GM13977 (cell line): Measurements from ENCODE around the gene FGGY.
"Not testable (repeated sequence)": the region's sequence is repeated elsewhere in the genome, so short reads cannot be mapped to it uniquely, and the experiment has no call there.

Source experiments
- DNase-seq: peaks from one replicate; pipeline ENCODE4 v3.0.0; 2012; ENCODE audit warnings: low spot score
- in situ Hi-C: fragments of 300-500 bp; cut with MboI; formaldehyde crosslinking; loops from one replicate; pipeline ENCODE4 v1.12.0; 2022; ENCODE audit warnings: low sequenced_read_pairs, low pct_unique_long_range_greater_than_20kb, mixed read lengths, inconsistent platforms; ENCODE audit not compliant: unreplicated experiment
- TF ChIP-seq, protein P1 (sequence below): IDR thresholded peaks from 2 replicates; pipeline ENCODE4 v1.5.1; 2012; ENCODE audit warnings: mild to moderate bottlenecking, control low read depth; ENCODE audit not compliant: insufficient read depth; ENCODE audit errors: extremely low read depth, missing control alignments

FGGY gene, protein sequence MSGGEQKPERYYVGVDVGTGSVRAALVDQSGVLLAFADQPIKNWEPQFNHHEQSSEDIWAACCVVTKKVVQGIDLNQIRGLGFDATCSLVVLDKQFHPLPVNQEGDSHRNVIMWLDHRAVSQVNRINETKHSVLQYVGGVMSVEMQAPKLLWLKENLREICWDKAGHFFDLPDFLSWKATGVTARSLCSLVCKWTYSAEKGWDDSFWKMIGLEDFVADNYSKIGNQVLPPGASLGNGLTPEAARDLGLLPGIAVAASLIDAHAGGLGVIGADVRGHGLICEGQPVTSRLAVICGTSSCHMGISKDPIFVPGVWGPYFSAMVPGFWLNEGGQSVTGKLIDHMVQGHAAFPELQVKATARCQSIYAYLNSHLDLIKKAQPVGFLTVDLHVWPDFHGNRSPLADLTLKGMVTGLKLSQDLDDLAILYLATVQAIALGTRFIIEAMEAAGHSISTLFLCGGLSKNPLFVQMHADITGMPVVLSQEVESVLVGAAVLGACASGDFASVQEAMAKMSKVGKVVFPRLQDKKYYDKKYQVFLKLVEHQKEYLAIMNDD

DNA sequence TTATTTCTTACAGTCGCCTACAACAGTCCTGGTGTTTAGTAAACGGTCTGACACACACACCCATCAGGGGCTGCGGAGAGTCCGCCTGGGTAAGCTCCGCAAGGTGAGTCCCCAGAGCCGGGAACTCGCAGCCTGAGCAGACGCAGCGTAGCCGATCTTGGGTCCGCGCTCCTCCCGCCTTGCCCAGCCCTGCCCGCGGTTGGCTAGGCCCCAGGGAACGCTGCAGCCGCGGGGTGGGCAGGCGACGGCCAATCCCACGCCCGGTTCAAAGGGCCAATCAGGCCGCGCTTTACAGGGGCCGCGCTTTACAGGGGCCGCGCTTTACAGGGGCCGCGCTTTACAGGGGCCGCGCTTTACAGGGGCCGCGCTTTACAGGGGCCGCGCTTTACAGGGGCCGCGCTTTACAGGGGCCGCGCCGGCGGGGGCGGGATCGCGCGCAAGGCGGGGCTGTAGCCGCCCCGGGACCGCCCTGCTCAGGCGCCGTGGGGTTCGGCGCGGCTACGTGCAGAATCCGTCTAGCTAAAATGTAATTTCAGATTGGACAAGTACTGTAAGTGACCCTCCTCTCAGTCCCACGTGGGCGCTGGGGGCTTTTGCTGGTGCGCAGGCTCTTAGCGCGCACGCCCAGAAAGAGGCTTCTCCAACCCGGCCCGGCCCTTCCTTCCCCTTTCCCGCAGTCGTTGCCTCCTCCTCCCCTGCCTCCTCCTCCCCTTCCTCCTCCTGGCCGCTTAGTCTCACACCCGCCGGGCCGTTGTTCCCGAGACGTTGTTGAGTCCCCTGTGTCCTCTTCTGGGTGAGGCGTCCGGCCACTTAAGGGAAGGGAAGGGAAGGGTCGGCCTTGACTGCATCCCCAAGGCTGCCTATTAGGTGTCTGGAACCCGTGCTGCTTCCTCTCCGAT lies at the start of gene FGGY:
FGGY (plus strand) TSS at position 737 of the 899 bp plus-strand sequence. CDS start 24,456 bp downstream, outside the sequence.
- in situ Hi-C loops = loop anchor here (25.0 kb wide), 1 partner anchor 509 kb away; the partner anchor contains the start of gene JUN
- DNase-seq = peak; percentile 95
- TF ChIP-seq, protein P1, sequence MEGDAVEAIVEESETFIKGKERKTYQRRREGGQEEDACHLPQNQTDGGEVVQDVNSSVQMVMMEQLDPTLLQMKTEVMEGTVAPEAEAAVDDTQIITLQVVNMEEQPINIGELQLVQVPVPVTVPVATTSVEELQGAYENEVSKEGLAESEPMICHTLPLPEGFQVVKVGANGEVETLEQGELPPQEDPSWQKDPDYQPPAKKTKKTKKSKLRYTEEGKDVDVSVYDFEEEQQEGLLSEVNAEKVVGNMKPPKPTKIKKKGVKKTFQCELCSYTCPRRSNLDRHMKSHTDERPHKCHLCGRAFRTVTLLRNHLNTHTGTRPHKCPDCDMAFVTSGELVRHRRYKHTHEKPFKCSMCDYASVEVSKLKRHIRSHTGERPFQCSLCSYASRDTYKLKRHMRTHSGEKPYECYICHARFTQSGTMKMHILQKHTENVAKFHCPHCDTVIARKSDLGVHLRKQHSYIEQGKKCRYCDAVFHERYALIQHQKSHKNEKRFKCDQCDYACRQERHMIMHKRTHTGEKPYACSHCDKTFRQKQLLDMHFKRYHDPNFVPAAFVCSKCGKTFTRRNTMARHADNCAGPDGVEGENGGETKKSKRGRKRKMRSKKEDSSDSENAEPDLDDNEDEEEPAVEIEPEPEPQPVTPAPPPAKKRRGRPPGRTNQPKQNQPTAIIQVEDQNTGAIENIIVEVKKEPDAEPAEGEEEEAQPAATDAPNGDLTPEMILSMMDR = no peak

DNA sequence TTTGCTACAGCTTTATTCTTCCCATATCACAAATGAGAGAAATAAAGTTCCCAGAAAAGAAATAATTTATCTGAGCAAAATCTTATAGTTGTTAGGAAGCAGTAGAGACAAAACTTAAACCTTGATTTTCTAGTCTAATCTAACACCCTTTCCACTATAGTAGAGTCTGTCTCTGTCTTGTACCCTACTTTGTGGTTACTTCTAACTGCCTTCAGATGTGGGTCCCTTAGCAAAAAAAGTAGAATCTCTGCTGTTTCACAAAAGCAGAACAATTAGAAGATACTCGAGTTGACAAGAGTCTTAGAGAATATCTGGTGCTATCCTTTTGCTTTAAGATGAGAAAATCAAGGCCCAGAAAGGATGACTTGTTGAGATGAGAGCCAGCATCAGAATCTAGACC lies 48.1 kb upstream of the FGGY start:
- TF ChIP-seq, protein P1 = no peak
- in situ Hi-C loops = no loop called here
- no peak for DNase-seq

DNA sequence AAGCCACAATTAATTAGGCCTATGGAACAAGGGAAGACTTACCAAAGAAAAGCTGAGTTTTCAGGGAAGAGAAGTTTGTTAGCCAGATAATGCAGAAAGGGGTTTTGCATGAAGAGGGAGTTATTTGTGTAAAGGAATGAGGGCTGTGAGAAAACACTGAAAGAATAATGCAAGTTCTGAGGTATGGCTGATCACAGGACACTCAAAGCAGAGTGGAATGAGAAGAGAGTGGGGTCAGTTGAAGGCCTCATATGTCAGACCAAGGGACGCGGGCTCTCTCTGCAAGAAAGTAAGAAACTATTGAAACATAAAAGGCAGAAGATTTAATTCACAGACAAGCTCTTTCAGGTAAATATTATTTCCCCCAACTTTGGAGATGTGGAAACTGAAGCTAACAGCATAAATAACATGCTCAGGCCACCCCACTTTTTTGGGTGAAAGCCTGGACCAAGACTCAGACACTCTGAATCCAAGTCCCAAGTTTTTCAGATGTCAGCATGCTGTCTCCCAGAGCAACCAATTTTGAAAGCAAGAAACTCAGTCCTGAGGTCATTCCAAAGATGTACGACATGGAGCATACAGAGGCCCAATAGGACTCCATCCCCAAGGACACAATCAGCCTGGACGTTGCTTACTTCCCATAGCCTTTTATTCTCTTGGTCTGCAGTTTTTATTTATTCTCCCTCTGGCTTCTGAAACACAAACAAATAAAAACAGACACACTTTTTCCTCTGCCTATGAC lies 47.3 kb upstream of the FGGY start:
- TF ChIP-seq, protein P1 = no peak
- in situ Hi-C loops = no loop called here

DNA sequence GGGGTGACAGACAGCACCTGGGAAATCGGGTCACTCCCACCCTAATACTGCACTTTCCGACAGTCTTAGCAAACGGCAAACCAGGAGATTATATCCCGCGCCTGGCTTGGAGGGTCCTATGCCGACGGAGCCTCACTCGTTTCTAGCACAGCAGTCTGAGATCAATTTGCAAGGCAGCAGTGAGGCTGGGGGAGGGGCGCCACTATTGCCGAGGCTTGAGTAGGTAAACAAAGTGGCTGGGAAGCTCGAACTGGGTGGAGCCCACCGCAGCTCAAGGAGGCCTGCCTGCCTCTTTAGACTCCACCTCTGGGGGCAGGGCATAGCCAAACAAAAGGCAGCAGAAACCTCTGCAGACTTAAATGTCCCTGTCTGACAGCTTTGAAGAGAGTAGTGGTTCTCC lies 45.8 kb upstream of the FGGY start:
- DNase-seq, in situ Hi-C loops: not testable (repeated sequence)

More for the DNA sequence above, 47.3 kb upstream of the FGGY start:
- DNase-seq = no peak

DNA sequence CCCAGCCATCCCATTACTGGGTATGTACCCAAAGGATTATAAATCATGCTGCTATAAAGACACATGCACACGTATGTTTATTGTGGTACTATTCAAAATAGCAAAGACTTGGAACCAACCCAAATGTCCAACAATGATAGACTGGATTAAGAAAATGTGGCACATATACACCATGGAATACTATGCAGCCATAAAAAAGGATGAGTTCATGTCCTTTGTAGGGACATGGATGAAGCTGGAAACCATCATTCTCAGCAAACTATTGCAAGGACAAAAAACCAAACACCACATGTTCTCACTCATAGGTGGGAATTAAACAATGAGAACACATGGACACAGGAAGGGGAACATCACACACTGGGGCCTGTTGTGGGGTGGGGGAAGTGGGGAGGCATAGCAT lies 40.5 kb upstream of the FGGY start:
- in situ Hi-C loops, DNase-seq: not testable (repeated sequence)

DNA sequence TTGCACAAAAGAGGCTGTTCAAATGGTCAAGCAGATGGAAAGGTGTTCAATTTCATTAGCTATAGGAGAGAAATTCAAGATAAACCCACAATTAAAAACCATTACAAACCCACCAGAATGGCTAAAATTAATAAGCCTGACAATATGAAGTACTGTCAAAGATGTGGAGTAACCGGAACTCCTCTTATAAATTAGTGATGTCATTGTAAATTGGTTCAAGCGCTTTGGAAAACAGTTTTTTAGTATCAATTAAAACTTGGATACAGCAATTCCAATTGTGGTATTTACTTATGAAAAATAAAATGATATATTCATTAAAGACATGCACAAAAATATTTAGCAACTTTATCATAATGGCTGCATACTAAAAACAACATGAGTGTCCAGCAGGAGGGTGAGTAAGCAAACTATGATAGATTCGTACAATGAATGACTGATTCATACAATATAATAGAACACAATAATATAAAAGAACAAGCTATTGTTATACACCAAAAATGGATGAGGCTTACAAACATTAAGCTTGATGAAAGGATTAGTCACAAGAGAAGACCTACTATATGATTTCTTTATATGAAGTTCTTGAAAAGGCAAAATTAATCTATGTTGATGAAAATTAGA lies 38.4 kb upstream of the FGGY start:
- in situ Hi-C loops = no loop called here
- TF ChIP-seq, protein P1 = no peak
- no peak for DNase-seq

DNA sequence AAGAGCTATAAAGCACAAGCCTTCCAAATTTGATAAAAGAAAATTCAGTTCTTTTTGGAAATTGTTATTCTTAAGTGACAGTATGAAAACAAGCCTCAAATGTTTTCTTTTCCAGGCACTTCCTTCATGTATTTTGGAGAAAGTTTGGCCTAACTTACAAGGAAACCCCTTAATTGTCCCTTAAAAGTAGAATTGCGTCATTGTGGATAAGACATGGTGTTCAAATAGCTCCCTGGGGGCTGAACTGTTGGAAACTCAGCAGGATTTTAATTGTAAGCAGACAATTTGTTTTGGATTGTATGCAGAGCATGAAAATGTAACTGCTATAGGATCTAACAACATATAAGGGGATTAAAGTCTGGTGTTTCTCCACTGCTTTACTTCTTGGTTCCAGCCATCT lies 35.4 kb upstream of the FGGY start:
- in situ Hi-C loops = no loop called here
- no peak for DNase-seq
- TF ChIP-seq, protein P1 = no peak
